ENCODE data around the gene HSFX1. TPM values are rescaled to one million over a fixed set of nuclear protein-coding genes. Genes with fewer than 3 reads are reported as not detected.
"Not testable (repeated sequence)": the region's sequence is repeated elsewhere in the genome, so short reads cannot be mapped to it uniquely, and the experiment has no call there.

Gene HSFX1, protein sequence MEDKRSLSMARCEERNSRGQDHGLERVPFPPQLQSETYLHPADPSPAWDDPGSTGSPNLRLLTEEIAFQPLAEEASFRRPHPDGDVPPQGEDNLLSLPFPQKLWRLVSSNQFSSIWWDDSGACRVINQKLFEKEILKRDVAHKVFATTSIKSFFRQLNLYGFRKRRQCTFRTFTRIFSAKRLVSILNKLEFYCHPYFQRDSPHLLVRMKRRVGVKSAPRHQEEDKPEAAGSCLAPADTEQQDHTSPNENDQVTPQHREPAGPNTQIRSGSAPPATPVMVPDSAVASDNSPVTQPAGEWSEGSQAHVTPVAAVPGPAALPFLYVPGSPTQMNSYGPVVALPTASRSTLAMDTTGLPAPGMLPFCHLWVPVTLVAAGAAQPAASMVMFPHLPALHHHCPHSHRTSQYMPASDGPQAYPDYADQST
- total RNA-seq (ENCODE audit: low replicate concordance): 1.00 and 2.4 TPM in 2 replicates
- long read RNA-seq, partial matches to known transcripts: 0 of 2 reads
- long read RNA-seq, other reads (novel, unspliced or antisense): 1 of 2 reads

DNA sequence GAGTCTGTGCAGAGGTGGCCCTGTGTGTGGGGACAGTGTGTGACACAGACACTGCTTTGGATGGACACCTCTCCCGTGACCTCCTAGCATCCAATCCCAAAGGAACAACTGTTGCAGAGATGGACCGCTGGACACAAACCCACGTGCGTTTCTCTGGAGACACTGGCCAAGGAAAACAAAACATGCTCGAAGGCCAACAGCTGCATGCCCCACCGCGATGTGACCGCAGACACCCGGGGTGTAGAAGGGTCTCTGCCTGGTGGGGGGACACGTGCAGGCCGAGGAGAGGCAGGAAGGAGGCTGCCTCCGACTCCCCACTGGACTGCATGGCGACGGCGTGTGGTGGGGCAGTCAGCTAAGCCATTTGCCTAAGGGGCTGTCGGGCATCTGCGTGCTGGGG is at the start of gene HSFX1:
Gene HSFX1, plus strand, starts transcription at position 301 of the 400 bp plus-strand sequence. CDS start 614 bp downstream, outside the sequence.
- not testable (repeated sequence) for H3K27ac Mint-ChIP-seq; H3K4me3 Mint-ChIP-seq; DNase-seq (ENCODE audit: extremely low spot score, unreplicated experiment); H3K27me3 Mint-ChIP-seq; H3K36me3 Mint-ChIP-seq; H3K4me1 Mint-ChIP-seq (ENCODE audit: unreplicated experiment); H3K9me3 Mint-ChIP-seq

GRCh38 chrX:149727308-149727707 is 46.6 kb upstream of the HSFX1 start:
- not testable (repeated sequence) for H3K9me3 Mint-ChIP-seq

DNA sequence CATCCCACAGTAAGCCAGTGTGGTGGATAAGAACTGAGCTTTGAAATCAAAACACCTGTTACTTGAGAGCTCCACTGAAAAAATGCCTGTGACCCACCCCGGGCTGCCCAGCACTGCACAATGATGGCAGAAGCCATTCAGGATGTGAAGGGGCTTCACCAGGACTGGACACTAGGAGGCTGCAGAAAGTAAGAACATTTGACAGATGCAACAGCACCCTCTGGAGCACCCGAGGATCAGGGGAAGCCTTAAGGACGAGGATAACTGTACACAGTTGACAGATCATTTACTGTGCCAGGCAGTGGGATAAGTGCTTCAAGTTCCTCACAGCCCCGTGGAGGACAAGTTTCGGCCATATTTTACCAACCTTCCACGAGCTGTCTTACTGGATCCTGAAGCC is 31.6 kb upstream of the HSFX1 start:
- H3K4me1 Mint-ChIP-seq (ENCODE audit: unreplicated experiment); H3K36me3 Mint-ChIP-seq; H3K27me3 Mint-ChIP-seq; H3K4me3 Mint-ChIP-seq; H3K9me3 Mint-ChIP-seq; H3K27ac Mint-ChIP-seq; DNase-seq (ENCODE audit: extremely low spot score, unreplicated experiment): not testable (repeated sequence)

More at GRCh38 chrX:149727308-149727707, 46.6 kb upstream of the HSFX1 start:
- not testable (repeated sequence) for H3K4me3 Mint-ChIP-seq; H3K4me1 Mint-ChIP-seq (ENCODE audit: unreplicated experiment); H3K27ac Mint-ChIP-seq; DNase-seq (ENCODE audit: extremely low spot score, unreplicated experiment); H3K27me3 Mint-ChIP-seq; H3K36me3 Mint-ChIP-seq

DNA sequence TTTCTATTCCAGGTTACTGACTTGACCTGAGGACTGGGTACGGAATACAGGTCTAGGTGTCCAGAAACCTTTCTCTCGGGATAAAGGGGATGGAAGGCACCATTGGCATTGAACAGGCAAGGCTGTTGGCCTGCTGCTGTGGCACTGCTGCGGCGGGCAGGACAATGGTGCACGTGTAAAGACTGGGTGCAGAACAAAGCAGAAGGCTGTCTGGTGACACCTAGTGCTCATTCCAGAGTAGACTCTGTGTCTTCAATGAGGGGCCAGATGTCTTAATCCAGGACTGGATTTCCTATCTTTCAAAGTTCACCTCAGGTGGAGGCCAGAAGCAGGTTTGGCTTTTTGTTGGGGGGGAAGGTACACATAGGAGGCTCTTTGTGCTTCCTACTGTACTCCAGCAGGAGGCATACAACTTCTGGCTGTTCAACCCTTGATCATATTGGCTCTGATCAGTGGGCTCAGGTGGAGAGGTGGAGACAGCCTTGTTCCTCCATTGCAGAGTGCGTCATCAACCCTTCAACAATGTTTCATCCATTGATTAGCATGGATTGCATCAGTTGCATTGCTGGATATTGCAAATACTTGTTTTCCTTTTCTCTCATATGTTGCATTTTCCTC is 27.4 kb upstream of the HSFX1 start:
- H3K27ac Mint-ChIP-seq; H3K4me3 Mint-ChIP-seq; H3K36me3 Mint-ChIP-seq; DNase-seq (ENCODE audit: extremely low spot score, unreplicated experiment); H3K9me3 Mint-ChIP-seq; H3K4me1 Mint-ChIP-seq (ENCODE audit: unreplicated experiment); H3K27me3 Mint-ChIP-seq: not testable (repeated sequence)

- DNase-seq (ENCODE audit: extremely low spot score, unreplicated experiment): no peak
- Mint-ChIP-seq H3K4me1 (ENCODE audit: unreplicated experiment) (no peaks in the 10 kb centered on the region), H3K27ac (no peak overlapping the region), H3K4me3 (no peak overlapping the region), H3K27me3 (no peaks in the 10 kb centered on the region), H3K9me3 (peaks cover 4% of the 10 kb centered on the region), H3K36me3 (no peaks in the 10 kb centered on the region)
- no peak for TF ChIP-seq CTCF (conservative IDR thresholded peaks at IDR 0.05)
Measured at GRCh38 chrX:149757206-149758067, 16.4 kb upstream of the HSFX1 start.

DNA sequence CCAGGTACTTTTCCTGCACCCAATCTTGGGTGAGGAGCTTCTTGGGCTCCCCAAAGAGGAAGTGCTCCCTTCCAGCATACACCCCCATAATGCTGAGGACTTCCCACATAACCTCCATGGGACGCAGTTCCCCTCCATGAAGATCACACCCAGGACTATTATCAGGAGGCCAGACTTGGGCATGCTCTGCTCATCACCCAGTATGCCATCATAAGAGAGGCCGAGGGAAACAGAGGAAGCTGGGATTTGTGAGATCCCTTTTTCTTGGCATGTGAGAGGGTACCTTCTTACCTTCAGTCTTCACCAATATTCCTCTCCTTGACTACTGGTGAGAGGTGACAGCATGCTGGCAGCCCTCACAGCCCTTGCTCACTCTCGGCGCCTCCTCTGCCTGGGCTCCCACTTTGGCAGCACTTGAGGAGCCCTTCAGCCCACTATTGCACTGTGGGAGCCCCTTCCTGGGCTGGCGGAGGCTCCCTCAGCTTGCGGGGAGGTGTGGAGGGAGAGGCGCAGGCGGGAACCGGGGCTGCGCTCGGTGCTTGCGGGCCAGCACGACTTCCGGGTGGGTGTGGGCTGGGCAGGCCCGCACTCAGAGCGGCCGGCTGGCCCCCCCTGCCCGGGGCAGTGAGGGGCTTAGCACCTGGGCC is 15.7 kb upstream of the HSFX1 start:
- no peaks in the 10 kb centered on the region for H3K4me1 Mint-ChIP-seq (ENCODE audit: unreplicated experiment)
- no peak for TF ChIP-seq CTCF (conservative IDR thresholded peaks at IDR 0.05)
- no peaks in the 10 kb centered on the region for H3K36me3 Mint-ChIP-seq
- DNase-seq (ENCODE audit: extremely low spot score, unreplicated experiment): no peak
- H3K27me3 Mint-ChIP-seq: no peaks in the 10 kb centered on the region
- no peak overlapping the region for H3K4me3 Mint-ChIP-seq
- H3K27ac Mint-ChIP-seq: no peak overlapping the region
- H3K9me3 Mint-ChIP-seq: peaks cover 4% of the 10 kb centered on the region

DNA sequence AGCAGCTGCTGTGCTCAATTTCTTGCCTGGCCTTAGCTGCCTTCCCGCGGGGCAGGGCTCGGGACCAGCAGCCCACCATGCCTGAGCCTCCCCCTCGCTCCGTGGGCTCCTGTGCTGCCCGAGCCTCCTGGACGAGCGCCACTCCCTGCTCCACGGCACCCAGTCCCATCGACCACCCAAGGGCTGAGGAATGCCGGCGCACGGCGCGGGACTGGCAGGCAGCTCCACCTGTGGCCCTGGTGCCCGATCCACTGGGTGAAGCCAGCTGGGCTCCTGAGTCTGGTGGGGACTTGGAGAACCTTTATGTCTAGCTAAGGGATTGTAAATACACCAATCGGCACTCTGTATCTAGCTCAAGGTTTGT is 15.2 kb upstream of the HSFX1 start:
- DNase-seq (ENCODE audit: extremely low spot score, unreplicated experiment); H3K27me3 Mint-ChIP-seq; H3K4me3 Mint-ChIP-seq; H3K27ac Mint-ChIP-seq; H3K9me3 Mint-ChIP-seq; H3K4me1 Mint-ChIP-seq (ENCODE audit: unreplicated experiment); H3K36me3 Mint-ChIP-seq: not testable (repeated sequence)

All from type B pancreatic cell (in vitro differentiated cells).